M059J (cell line): ENCODE results near the gene SMAD6. TPM values are rescaled to one million over a fixed set of nuclear protein-coding genes. Genes with fewer than 3 reads are reported as not detected.
"Not testable (repeated sequence)": the region's sequence is repeated elsewhere in the genome, so short reads cannot be mapped to it uniquely, and the experiment has no call there.

Source experiments
- DNase-seq: peaks from one replicate; pipeline ENCODE4 v3.0.0-alpha.2; 2012; ENCODE audit warnings: low read depth
- total RNA-seq: library from RNA; depleted of rRNA; stranded (reverse); fragments of >200 nt; shearing (Covaris generic); gene quantifications from 2 replicates; pipeline ENCODE4 v1.2.3, GENCODE V29; 2014

The SMAD6 gene
- total RNA-seq, 1 experiment from 2014 or later, result 12.7 TPM

- no peak for DNase-seq
These were observed 26.6 kb upstream of the SMAD6 start for GRCh38 chr15:66675446-66675845.

- DNase-seq, result no peak
These were observed 24.7 kb upstream of the SMAD6 start for GRCh38 chr15:66677336-66677735.

GRCh38 chr15:66679061-66679656 is 22.9 kb upstream of the SMAD6 start:
- no peak for DNase-seq

- no peak for DNase-seq
These were observed 22.4 kb upstream of the SMAD6 start for GRCh38 chr15:66679657-66680108.

DNA sequence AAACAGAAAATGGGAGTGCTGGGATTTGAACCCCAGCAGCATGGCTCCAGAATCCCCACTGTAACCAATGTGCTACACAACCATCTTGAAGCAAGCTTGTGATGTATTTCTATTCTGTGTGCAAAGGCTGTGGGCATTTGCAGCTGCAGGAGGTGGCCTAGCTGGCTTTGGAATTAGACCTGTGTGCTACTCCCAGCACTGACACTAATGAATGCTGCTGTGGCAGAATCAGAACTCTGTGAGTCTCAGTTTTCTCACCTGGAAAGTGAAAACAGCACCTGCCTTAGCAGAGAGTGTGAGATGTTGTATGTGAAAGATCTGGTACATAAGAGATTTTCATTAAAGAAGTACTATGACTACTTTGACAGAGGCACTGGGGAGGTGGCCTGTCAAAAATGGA is 21.5 kb upstream of the SMAD6 start:
- DNase-seq, result no peak

DNA sequence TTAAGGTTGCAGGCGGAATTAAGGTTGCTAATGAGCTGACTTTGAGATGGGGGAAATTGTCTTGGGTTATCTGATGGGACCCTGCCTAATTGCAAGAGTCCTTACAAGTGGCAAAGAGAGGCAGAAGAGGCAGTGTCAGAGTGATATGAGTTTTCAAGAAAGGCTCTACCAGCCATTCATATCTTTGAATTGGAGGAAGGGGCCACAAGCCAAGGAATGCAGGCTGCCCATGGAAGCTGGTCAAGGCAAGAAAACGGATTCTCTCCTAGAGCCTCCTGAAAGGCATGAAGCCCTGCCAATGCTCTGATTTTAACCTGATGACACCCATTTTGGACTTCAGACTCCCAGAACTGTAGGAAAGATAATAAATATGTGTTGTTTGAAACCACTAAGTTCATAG is 20.6 kb upstream of the SMAD6 start:
- DNase-seq, result no peak

DNA sequence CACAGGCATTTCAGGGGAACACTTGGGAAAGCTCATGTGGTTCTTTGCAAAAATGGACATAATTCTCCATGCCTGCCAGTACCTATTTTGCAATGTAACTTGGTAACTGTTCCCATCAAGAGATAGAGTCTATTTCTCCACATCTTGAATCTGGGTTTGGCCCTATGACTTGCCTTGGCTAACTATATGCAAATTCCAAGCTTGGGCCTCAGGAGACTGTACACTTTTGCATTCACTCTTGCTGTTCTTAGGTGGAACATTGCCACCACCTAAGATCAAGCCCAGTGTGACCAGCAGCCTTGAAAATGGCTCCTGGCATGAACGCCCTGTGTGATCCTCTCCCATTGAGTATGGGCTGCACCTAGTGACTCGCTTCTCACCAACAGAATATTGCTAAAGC is 19.8 kb upstream of the SMAD6 start:
- DNase-seq, result no peak

GRCh38 chr15:66682865-66683264 is 19.2 kb upstream of the SMAD6 start:
- DNase-seq, result no peak

DNA sequence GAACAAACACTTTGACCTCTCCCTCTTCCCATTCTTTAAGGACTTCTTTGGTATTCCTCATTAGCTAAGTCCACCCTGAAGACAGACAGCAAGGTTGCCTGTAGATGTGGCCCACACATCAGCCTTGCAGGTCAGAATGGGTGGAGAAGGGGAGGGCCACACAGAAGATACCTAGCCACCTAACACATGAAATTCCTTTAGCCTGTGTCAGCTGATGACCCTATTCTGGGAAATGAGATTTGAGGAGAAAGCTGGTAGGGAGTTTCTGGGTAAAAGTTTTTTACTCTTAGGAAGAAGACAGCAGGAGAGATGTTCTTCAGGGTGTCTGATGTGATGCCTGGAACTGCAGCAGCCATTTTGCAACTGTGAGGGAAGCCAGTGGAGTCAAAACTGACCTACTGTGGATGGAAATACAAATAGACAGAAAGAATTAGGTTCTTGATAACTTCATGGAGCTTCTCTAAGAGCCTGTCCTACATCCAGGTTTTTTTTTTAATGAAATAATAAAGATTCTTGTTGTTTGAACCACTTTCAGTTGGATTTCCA is 17.8 kb upstream of the SMAD6 start:
- no peak for DNase-seq

DNA sequence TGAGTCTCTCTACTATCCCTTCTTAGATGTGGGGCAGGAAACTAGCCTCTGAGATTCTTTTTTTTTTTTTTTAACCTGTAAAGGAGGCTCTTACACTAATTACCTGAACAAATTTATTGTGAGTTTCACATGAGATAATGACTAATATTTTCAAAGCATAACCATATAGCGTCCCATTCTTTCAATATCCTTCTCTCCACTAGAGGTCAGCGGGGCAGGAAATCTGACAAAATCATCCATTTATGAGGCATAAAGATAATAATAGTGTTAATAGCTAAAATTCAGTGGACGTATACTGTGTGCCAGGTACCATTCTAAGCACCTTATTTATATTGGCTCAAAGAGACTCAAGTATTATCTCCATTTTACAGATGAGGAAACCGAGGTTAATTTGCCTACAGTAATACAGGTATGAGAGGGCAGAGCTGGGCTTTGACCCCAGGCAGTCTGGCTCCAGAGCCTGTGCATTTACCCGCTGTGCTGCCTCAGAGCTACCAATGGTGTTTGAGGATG is 16.3 kb upstream of the SMAD6 start:
- DNase-seq, result no peak

- not testable (repeated sequence) for DNase-seq
These were observed 11.1 kb upstream of the SMAD6 start for GRCh38 chr15:66690912-66691311.

DNA sequence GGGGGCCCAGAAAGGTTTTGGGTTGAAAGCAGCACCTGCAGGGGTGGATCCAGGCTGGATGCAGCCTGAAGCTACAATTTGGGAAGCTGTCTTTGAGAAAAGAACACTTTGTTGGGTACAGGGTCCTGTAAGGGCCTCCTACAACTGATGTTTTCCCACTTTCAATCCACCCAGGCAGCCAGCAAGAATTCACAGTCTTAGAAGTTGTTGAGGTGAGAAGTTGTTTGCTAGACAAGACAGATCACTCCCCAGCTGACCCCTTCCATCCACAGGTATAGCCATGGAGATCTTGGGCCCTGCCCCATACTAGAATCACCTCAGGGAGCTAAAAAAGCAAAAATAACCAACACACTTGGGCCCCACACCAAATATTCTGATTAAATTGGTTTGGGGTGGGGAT is 10.3 kb upstream of the SMAD6 start:
- no peak for DNase-seq

DNA sequence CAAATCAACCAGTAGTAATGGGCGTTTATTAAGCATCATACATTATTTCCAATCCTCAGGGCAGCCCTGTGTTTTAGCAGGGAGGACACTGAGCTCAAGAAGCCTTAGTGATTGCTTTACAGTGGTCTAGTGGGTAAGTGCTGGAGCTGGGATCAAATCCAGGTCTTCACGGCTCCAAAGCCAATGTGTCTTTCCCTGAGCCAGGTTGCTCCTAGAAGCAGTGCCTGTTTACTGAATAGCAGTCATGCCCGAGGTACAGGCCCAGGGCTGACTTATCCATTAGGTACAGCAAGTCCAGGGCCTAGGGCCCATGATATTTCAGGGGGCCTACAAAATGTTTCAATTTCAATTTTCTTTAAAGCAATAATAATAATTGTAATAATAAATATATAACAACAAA is 9.6 kb upstream of the SMAD6 start:
- no peak for DNase-seq

GRCh38 chr15:66692808-66693596 is 9.0 kb upstream of the SMAD6 start:
- no peak for DNase-seq

GRCh38 chr15:66696770-66697169 is 5.3 kb upstream of the SMAD6 start:
- no peak for DNase-seq

DNA sequence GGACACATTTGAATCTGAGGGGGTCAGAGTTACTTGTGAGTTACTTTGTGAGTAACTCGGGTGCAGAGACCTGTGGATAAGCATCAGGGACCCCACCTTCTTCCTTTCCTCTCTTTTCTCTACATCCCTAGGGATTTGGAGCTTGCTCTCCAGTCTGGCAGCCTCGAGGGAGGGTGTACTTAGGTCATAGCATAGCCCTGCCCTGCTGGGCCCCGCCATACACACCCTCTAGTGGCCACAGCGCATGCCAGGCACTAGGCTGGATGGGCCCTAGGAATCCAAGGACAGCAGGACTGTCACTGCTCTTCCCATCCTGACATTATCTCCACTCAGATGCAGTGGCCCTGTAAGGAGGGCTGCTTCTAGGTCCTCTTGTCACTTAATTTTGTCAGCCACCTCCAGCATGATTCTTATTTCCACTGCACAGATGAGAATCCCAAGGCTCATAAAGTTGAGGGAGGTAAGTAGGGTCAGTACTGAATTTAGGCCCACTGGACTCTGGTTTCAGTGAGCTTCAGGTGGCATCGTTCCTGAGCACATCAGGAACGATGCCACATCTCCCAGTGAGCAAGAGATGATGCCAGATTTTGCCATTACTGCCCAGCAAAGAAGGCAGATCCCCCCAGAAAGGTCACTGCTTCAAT is 3.6 kb upstream of the SMAD6 start:
- peak; percentile 70 for DNase-seq

- no peak for DNase-seq
These were observed 3.1 kb upstream of the SMAD6 start for GRCh38 chr15:66698971-66699370.

DNA sequence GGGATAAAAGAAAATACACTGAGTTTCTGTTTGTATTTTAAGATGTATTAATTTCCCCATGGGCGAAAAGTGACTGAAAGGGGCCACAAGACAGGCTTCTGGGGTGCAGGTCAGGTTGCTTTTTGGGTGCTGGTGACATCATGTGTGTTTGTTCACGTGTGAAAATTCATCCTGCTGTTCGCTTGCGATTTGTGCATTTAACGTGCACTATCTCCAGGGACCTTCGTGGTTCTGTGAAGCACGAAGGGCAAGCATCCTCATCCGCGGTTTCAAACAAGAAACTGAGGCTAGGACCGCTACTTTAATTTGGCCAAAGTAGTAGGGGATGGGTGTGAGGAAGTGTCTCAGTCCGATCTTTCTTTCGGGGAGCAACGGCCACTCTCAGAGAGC is 1.6 kb upstream of the SMAD6 start:
- DNase-seq, result no peak

DNA sequence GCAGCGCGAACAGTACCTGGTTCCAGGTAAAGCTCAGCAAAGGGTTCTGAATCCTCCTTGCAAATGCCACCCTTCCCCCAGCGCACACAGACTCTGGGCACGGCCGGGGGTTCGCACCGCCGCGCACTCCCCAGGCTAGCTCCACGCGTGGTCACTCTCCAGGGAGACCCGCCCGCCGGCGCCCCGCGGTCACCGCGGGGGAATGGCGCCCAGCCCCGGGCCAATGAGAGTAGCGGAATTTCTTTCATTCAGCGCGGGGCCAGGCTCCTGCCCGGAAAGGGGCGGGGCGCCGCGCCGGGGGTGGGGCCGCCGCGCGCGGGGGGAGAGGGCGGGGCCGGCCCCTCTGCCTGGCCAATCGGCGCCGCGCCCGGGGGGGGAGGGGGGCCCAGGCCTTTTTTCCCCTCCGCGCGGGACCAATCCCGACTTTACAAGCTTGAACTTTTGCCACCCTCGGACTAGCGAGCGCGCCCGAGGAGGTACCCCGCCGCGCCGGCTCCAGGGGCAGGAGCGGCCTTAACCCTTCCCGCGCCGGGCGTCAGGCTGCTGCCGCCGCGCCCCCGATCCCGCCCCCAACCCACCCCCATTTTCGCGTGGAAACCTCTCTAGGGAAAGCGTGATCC is 1.1 kb upstream of the SMAD6 start:
- peak; percentile 93 for DNase-seq

- no peak for DNase-seq
These were observed 508 bp upstream of the SMAD6 start for GRCh38 chr15:66701422-66702034.

- DNase-seq, result peak; percentile 17
These were observed 927 bp downstream of the SMAD6 start for GRCh38 chr15:66702787-66703539.
